Activated B cell treated with CpG ODN at 0.5 μM for 24 hours (primary cell): ENCODE results near the gene ZDHHC14. TPM values are rescaled to one million over a fixed set of nuclear protein-coding genes. Genes with fewer than 3 reads are reported as not detected.
"Not testable (repeated sequence)": the region's sequence is repeated elsewhere in the genome, so short reads cannot be mapped to it uniquely, and the experiment has no call there.

Experiments used
- ATAC-seq: fragments of 200-7000 bp; cut with Tn5 transposase; one replicate; pipeline ENCODE4 v1.10.0; 2021; ENCODE audit warnings: low read depth, mild to moderate bottlenecking, moderate library complexity
- CTCF ChIA-PET: fragments of 350-600 bp; sonication (Branson Sonifier 250); formaldehyde crosslinking; loops from one replicate; lab custom pipeline; 2021; ENCODE audit warnings: antibody characterized with exemption; lab: Charles Lee
- POLR2A ChIA-PET: fragments of 350-600 bp; sonication (Branson Sonifier 250); formaldehyde crosslinking; loops from one replicate; lab custom pipeline; 2021; ENCODE audit warnings: antibody characterized with exemption; lab: Charles Lee
- DNase-seq: peaks from one replicate; pipeline ENCODE4 v3.0.0; 2022
- H3K27ac Mint-ChIP-seq: one replicate; pipeline ENCODE4 v1.8.0; 2020; ENCODE audit warnings: mixed read lengths
- H3K27me3 Mint-ChIP-seq: one replicate; pipeline ENCODE4 v1.8.0; 2021; ENCODE audit warnings: mixed read lengths
- H3K36me3 Mint-ChIP-seq: one replicate; pipeline ENCODE4 v1.8.0; 2021; ENCODE audit warnings: low read depth, mixed read lengths
- H3K4me1 Mint-ChIP-seq: one replicate; pipeline ENCODE4 v1.8.0; 2021; ENCODE audit warnings: mixed read lengths
- H3K4me3 Mint-ChIP-seq: one replicate; pipeline ENCODE4 v1.8.0; 2020; ENCODE audit warnings: mild to moderate bottlenecking, mixed read lengths
- H3K9me3 Mint-ChIP-seq: one replicate; pipeline ENCODE4 v1.8.0; 2020; ENCODE audit warnings: mixed read lengths
- intact Hi-C: fragments of 100-400 bp; cut with micrococcal nuclease; formaldehyde crosslinking; loops from one replicate; pipeline ENCODE4 v1.15.1; 2024
- total RNA-seq: library from RNA; stranded (reverse); gene quantifications from 2 replicates; pipeline ENCODE4 v1.2.3, GENCODE V29; 2022
- TF ChIP-seq, protein P1 (sequence below): fragments of 200-600 bp; IDR thresholded peaks from one replicate; pipeline ENCODE4 v1.8.0; 2022; ENCODE audit warnings: antibody characterized with exemption, mild to moderate bottlenecking

The ZDHHC14 gene
- total RNA-seq, 1 donor from 2014 or later, result 25.3 TPM

DNA sequence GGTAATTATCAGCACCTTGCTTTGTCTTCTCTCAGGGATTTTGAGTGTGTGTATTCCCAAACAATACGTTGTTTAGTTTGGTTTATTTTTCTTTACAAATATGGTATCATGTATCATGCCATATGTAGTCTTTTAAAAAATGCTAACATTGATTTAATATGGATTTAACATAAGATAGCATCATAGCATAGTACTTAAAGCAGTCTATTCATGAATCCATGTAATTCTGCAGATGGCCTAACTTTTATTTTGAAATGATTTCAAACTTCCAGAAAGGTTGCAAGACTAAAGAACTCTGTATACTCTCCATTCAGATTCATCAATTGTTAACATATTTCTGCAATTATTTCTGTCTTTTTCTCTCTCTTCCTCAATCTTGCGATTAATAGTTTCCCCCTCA, 7.9 kb downstream of the ZDHHC14 start:
- TF ChIP-seq, protein P1, sequence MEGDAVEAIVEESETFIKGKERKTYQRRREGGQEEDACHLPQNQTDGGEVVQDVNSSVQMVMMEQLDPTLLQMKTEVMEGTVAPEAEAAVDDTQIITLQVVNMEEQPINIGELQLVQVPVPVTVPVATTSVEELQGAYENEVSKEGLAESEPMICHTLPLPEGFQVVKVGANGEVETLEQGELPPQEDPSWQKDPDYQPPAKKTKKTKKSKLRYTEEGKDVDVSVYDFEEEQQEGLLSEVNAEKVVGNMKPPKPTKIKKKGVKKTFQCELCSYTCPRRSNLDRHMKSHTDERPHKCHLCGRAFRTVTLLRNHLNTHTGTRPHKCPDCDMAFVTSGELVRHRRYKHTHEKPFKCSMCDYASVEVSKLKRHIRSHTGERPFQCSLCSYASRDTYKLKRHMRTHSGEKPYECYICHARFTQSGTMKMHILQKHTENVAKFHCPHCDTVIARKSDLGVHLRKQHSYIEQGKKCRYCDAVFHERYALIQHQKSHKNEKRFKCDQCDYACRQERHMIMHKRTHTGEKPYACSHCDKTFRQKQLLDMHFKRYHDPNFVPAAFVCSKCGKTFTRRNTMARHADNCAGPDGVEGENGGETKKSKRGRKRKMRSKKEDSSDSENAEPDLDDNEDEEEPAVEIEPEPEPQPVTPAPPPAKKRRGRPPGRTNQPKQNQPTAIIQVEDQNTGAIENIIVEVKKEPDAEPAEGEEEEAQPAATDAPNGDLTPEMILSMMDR, result no peak
- ATAC-seq, result no peak
- POLR2A ChIA-PET, result no interaction called here
- no peak for DNase-seq
- Mint-ChIP-seq H3K27ac (no peak overlapping the region), H3K9me3 (peaks cover 20% of the 10 kb centered on the region), H3K36me3 (peaks cover 51% of the 10 kb centered on the region), H3K4me3 (no peak overlapping the region), H3K27me3 (no peaks in the 10 kb centered on the region), H3K4me1 (peaks cover 33% of the 10 kb centered on the region)
- intact Hi-C loops, result loop anchor here (5.0 kb wide), 1 partner anchor 33 kb away; no protein-coding TSS in a partner anchor
- CTCF ChIA-PET, result no interaction called here

DNA sequence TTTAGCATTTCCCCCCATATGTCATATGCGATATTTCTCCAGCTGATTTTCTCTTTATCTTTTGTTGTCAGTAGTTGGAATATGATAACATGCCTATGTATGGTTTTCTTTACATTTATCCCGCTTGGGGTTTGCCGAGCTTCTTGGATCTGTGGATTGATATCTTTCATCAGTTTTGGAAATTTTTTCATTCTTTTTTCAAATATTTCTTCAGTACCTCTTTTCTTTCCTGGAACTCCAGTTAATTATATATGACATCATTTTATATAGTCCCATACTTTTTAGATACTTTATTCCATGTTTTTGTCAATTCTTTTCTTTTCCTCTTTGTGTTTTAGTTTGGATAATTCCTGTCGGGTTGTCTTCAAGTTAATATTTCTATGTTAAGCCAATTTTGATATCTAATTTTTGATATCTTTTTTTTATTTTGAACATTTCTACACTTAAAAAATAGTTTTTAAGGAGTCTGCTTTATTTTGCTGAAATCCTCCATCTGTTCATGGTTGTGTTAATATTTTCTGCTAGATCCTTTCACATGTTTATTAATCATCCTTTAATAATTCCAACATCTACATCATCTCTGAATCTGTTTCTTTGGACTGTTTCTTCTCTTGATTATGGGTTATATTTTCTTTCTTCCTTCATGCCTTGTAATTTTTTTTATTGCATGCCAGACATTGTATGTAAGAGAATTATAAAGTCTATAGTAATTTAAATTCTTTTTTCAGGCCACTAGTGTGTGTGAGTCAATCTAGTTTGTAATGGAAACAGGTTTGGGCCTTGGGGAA, 9.5 kb downstream of the ZDHHC14 start:
- DNase-seq (no peak), ATAC-seq (no peak)
- ChIA-PET CTCF (no interaction called here), POLR2A (no interaction called here)
- H3K9me3 Mint-ChIP-seq, result peaks cover 20% of the 10 kb centered on the region
- TF ChIP-seq, protein P1, result no peak
- H3K4me1 Mint-ChIP-seq, result peaks cover 27% of the 10 kb centered on the region
- intact Hi-C loops, result no loop called here
- no peak overlapping the region for H3K4me3 Mint-ChIP-seq
- H3K36me3 Mint-ChIP-seq, result peaks cover 50% of the 10 kb centered on the region
- H3K27ac Mint-ChIP-seq, result no peak overlapping the region
- no peaks in the 10 kb centered on the region for H3K27me3 Mint-ChIP-seq

DNA sequence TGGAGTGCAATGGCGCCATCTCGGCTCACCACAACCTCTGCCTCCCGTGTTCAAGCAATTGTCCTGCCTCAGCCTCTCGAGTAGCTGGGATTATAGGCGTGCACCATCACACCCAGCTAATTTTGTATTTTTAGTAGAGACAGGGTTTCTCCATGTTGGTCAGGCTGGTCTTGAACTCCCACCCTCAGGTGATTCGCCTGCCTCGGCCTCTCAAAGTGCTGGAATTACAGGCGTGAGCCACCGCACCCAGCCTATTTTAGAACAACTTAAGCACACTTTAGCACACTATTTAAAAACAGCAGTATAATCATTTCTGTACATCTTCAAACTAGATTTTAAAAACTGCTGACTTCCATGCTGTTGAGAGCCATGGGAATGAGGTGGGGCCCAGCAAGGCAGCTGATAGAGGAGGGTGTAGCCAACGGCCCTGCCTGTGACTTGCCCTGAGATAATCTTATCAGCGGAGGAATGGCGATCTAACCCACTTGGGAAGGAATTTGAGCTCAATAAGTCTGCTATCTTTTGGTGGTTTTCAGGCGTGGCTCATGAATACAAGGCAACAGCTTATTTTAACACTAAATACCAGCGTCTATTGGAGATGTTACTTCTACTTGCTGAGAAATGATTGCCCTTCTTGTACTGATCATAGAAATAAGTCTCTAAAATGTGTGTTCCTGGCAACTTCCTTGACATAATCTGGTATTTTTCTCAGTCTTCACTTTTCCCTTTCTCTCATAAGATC, 12.1 kb downstream of the ZDHHC14 start:
- Mint-ChIP-seq H3K27me3 (no peaks in the 10 kb centered on the region), H3K27ac (no peak overlapping the region), H3K4me3 (no peak overlapping the region), H3K36me3 (peaks cover 43% of the 10 kb centered on the region), H3K9me3 (peaks cover 19% of the 10 kb centered on the region), H3K4me1 (peaks cover 19% of the 10 kb centered on the region)
- CTCF ChIA-PET, result no interaction called here
- no peak for DNase-seq
- TF ChIP-seq, protein P1, result no peak
- intact Hi-C loops, result no loop called here
- ATAC-seq, result no peak
- POLR2A ChIA-PET, result interaction anchor here (0.5 to 0.7 kb wide), 3 partner anchors 61 to 168 kb away, joined by 3 read pairs; no protein-coding TSS in a partner anchor

DNA sequence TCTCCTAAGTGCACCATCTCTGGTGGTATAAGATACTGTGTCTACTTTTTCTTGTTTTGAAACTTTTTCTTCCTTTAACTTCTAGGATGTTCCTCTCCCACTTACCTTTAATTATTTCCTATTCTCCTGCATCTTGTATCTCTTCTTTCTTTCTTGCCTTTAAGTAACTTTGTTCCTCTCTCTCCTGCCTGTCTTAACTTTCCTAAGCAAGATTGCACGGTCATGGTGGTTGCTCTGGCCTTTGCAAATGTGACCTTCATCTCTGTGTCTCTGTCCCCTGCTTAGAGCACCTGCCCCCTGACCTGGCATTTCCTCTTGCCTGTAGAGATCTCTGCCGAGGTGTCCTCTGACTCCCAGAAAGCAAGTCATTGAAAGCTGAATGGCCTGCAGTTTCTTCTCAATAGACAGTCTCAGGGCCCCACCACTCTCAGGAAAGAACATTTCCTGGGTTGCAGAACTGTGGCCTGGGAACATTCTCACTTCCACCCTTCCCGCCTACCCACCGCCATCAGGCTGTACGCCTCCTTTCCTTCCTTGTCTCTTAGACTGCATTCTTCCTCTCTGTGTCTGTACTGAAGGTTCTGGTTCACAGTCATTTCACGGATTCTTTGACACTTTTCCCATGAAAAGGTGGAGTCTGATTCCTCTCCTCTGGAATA, 12.8 kb downstream of the ZDHHC14 start:
- Mint-ChIP-seq H3K4me1 (peaks cover 17% of the 10 kb centered on the region), H3K9me3 (peaks cover 13% of the 10 kb centered on the region), H3K27ac (no peak overlapping the region), H3K4me3 (no peak overlapping the region), H3K36me3 (peaks cover 43% of the 10 kb centered on the region), H3K27me3 (no peaks in the 10 kb centered on the region)
- ATAC-seq (no peak), DNase-seq (no peak)
- ChIA-PET POLR2A (interaction anchor here (0.6 to 0.7 kb wide), 2 partner anchors 60 to 167 kb away, joined by 3 read pairs; no protein-coding TSS in a partner anchor), CTCF (no interaction called here)
- TF ChIP-seq, protein P1, result no peak
- intact Hi-C loops, result no loop called here

DNA sequence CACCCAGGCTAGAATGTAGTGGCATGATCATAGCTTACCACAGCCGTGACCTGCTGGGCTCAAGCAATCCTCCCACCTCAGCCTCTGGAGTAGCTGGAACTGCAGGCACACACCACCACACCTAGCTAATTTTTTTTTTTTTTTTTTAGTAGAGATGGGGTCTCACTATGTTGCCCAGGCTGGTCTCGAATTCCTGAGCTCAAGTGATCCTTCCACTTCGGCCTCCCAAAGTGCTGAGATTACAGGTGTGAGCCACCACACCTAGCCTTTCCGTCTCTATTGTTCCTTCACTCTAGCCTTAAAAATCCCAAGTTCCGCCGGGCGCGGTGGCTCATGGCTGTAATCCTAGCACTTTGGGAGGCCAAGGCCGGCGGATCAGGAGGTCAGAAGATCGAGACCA, 14.2 kb downstream of the ZDHHC14 start:
- CTCF ChIA-PET, H3K27ac Mint-ChIP-seq, ATAC-seq, intact Hi-C loops, H3K4me3 Mint-ChIP-seq, H3K27me3 Mint-ChIP-seq, DNase-seq, H3K9me3 Mint-ChIP-seq: not testable (repeated sequence)
- peaks cover 48% of the 10 kb centered on the region for H3K36me3 Mint-ChIP-seq
- POLR2A ChIA-PET, result interaction anchor here (0.6 kb wide), 1 partner anchor 115 kb away, joined by 3 read pairs; no protein-coding TSS in a partner anchor
- peaks cover 14% of the 10 kb centered on the region for H3K4me1 Mint-ChIP-seq
